Hepatocyte (in vitro differentiated cells): Measurements from ENCODE around the gene GUCA1A. TPM values are rescaled to one million over a fixed set of nuclear protein-coding genes. Genes with fewer than 3 reads are reported as not detected.

ENCODE experiments used
- DNase-seq: peaks from one replicate; pipeline ENCODE4 v3.0.0-alpha.2; 2016; ENCODE audit warnings: low spot score
- H2AFZ ChIP-seq: fragments of 200-600 bp; sonication (generic); 2 replicates; pipeline ENCODE4 v1.6.0; 2016; ENCODE audit warnings: antibody characterized with exemption, mild to moderate bottlenecking
- H3K27ac ChIP-seq: fragments of 200-600 bp; sonication (generic); 2 replicates; pipeline ENCODE4 v1.5.1; 2016; ENCODE audit warnings: mild to moderate bottlenecking
- H3K27me3 ChIP-seq: fragments of 200-600 bp; sonication (generic); 2 replicates; pipeline ENCODE4 v1.6.1; 2016
- H3K36me3 ChIP-seq: fragments of 200-600 bp; sonication (generic); replicated peaks from 2 replicates; pipeline ENCODE4 v1.5.1; 2016; ENCODE audit warnings: low read depth; ENCODE audit not compliant: insufficient read depth
- H3K4me1 ChIP-seq: fragments of 200-600 bp; sonication (generic); 2 replicates; pipeline ENCODE4 v1.5.1; 2016; ENCODE audit warnings: mild to moderate bottlenecking, moderate library complexity; ENCODE audit not compliant: insufficient read depth
- H3K4me2 ChIP-seq: fragments of 200-600 bp; sonication (generic); 2 replicates; pipeline ENCODE4 v1.6.0; 2016
- H3K4me3 ChIP-seq: fragments of 200-600 bp; sonication (generic); 2 replicates; pipeline ENCODE4 v1.5.1; 2016; ENCODE audit warnings: mild to moderate bottlenecking
- H3K79me2 ChIP-seq: fragments of 200-600 bp; sonication (generic); 2 replicates; pipeline ENCODE4 v1.6.0; 2017; ENCODE audit warnings: mild to moderate bottlenecking
- H3K9me2 ChIP-seq: fragments of 200-600 bp; sonication (generic); replicated peaks from 2 replicates; pipeline ENCODE4 v1.6.0; 2017; ENCODE audit warnings: mild to moderate bottlenecking; ENCODE audit not compliant: insufficient read depth
- H3K9me3 ChIP-seq: fragments of 200-600 bp; sonication (generic); 2 replicates; pipeline ENCODE4 v1.5.1; 2016; ENCODE audit warnings: low read depth, mild to moderate bottlenecking
- H4K20me1 ChIP-seq: fragments of 200-600 bp; sonication (generic); 2 replicates; pipeline ENCODE4 v1.6.0; 2016; ENCODE audit warnings: mild to moderate bottlenecking; ENCODE audit not compliant: insufficient read depth, poor library complexity, severe bottlenecking
- EZH2 ChIP-seq: fragments of 200-600 bp; sonication (generic); IDR thresholded peaks from 2 replicates; pipeline ENCODE4 v1.6.1; 2016; ENCODE audit warnings: antibody characterized with exemption, mild to moderate bottlenecking, borderline replicate concordance
- EZH2phosphoT487 ChIP-seq: fragments of 200-600 bp; sonication (generic); IDR thresholded peaks from one replicate; pipeline ENCODE4 v1.6.1; 2018; ENCODE audit warnings: antibody characterized with exemption, mild to moderate bottlenecking, low read depth, moderate library complexity; ENCODE audit not compliant: unreplicated experiment, severe bottlenecking
- WGBS: methylation state at CpG from one replicate; pipeline ENCODE4 v1.1.6; 2016; ENCODE audit warnings: low lambda C conversion rate; ENCODE audit errors: missing lambda C conversion rate; 5-methylcytosine and 5-hydroxymethylcytosine counted together
- polyA plus RNA-seq: library from polyadenylated mRNA; unstranded; fragments of >200 nt; fragmentation: Nextera tagmentation; extraction: Ambion mirVana; gene quantifications from 2 replicates; pipeline ENCODE4 v1.2.1, GENCODE V29; 2016
- total RNA-seq: library from RNA; depleted of rRNA; stranded (reverse); fragments of >200 nt; gene quantifications from 2 replicates; pipeline ENCODE4 v1.2.3, GENCODE V29; 2014
- TF ChIP-seq, protein P1 (sequence below): fragments of 200-600 bp; sonication (generic); IDR thresholded peaks from 2 replicates; pipeline ENCODE4 v1.5.1; 2016; ENCODE audit warnings: antibody characterized with exemption, mild to moderate bottlenecking; ENCODE audit not compliant: poor library complexity

Gene GUCA1A
- total and polyA plus RNA-seq, 2 experiments from 2014 or later, result 0.43 to 0.75 TPM

DNA sequence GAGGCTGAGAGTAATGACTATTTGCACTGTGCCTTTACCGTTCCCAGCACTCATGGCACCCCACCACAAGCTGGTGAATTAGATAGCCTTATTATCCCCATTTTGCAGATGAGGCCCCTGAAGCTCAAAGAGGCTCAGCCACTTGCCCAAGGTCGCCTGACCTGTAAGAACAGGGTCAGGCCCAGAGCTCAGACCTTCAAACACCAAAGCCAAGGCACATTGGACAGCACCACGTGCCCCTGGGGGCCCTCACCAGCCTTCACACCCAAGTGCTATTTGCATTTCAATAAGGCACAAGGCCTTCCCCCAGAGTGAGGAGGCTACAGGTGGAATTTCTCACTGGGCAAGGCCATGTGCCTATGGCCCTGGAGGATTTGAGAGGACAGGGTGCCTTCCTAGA, 16.5 kb upstream of the GUCA1A start:
- no peaks in the 10 kb centered on the region for H3K27me3 ChIP-seq
- H3K4me3 ChIP-seq, result no peak overlapping the region
- 73% methylated on average over 3 of the region's 3 CpGs for WGBS
- no peaks in the 10 kb centered on the region for H3K9me3 ChIP-seq
- no peaks in the 10 kb centered on the region for H4K20me1 ChIP-seq
- no peak overlapping the region for H3K4me2 ChIP-seq
- DNase-seq, result no peak
- H2AFZ ChIP-seq, result no peak overlapping the region
- H3K36me3 ChIP-seq, result no peaks in the 10 kb centered on the region
- H3K9me2 ChIP-seq, result no peaks in the 10 kb centered on the region
- peaks cover 5% of the 10 kb centered on the region for H3K4me1 ChIP-seq
- H3K79me2 ChIP-seq, result no peaks in the 10 kb centered on the region
- TF ChIP-seq EZH2 (no peak), EZH2phosphoT487 (no peak)
- TF ChIP-seq, protein P1, sequence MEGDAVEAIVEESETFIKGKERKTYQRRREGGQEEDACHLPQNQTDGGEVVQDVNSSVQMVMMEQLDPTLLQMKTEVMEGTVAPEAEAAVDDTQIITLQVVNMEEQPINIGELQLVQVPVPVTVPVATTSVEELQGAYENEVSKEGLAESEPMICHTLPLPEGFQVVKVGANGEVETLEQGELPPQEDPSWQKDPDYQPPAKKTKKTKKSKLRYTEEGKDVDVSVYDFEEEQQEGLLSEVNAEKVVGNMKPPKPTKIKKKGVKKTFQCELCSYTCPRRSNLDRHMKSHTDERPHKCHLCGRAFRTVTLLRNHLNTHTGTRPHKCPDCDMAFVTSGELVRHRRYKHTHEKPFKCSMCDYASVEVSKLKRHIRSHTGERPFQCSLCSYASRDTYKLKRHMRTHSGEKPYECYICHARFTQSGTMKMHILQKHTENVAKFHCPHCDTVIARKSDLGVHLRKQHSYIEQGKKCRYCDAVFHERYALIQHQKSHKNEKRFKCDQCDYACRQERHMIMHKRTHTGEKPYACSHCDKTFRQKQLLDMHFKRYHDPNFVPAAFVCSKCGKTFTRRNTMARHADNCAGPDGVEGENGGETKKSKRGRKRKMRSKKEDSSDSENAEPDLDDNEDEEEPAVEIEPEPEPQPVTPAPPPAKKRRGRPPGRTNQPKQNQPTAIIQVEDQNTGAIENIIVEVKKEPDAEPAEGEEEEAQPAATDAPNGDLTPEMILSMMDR, result no peak
- no peak overlapping the region for H3K27ac ChIP-seq

DNA sequence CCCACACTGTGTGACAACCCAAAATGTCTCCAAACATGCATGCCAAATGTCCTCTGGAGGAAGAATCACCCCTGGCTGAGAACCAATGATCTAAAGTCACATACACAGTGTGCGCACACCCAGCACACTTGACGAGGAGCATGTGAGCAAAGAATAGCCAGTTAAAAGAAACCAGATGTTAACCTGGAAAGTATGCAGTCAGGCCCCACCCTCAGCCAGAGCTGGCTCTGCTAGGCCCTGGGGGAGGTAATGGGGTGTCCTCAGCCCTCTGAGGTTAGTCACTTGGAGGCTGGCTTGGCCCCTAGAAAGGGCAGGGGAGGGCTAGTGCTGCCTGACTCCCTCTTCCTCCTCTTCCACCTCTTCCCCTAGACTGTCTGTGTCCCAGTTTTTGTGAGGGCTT, 15.2 kb upstream of the GUCA1A start:
- no peak overlapping the region for H3K4me3 ChIP-seq
- no peak overlapping the region for H3K4me2 ChIP-seq
- H3K27ac ChIP-seq, result peak overlapping the region; percentile 19
- H4K20me1 ChIP-seq, result no peaks in the 10 kb centered on the region
- H2AFZ ChIP-seq, result no peak overlapping the region
- H3K27me3 ChIP-seq, result no peaks in the 10 kb centered on the region
- WGBS, result 38% methylated on average over 2 of the region's 2 CpGs
- H3K4me1 ChIP-seq, result peaks cover 5% of the 10 kb centered on the region
- H3K9me2 ChIP-seq, result no peaks in the 10 kb centered on the region
- no peaks in the 10 kb centered on the region for H3K9me3 ChIP-seq
- no peaks in the 10 kb centered on the region for H3K36me3 ChIP-seq
- TF ChIP-seq EZH2 (no peak), EZH2phosphoT487 (no peak)
- TF ChIP-seq, protein P1, result no peak
- H3K79me2 ChIP-seq, result no peaks in the 10 kb centered on the region
- peak; percentile 48 for DNase-seq

- no peak overlapping the region for H3K4me2 ChIP-seq
- 77% methylated on average over 2 of the region's 2 CpGs for WGBS
- no peaks in the 10 kb centered on the region for H3K27me3 ChIP-seq
- H2AFZ ChIP-seq, result no peak overlapping the region
- H3K27ac ChIP-seq, result no peak overlapping the region
- H3K4me1 ChIP-seq, result peaks cover 5% of the 10 kb centered on the region
- H4K20me1 ChIP-seq, result no peaks in the 10 kb centered on the region
- TF ChIP-seq, protein P1, result no peak
- no peak for TF ChIP-seq EZH2phosphoT487
- TF ChIP-seq EZH2, result no peak
- DNase-seq, result no peak
- no peaks in the 10 kb centered on the region for H3K79me2 ChIP-seq
- no peaks in the 10 kb centered on the region for H3K9me2 ChIP-seq
- H3K36me3 ChIP-seq, result no peaks in the 10 kb centered on the region
- no peaks in the 10 kb centered on the region for H3K9me3 ChIP-seq
- H3K4me3 ChIP-seq, result no peak overlapping the region
These were observed 14.5 kb upstream of the GUCA1A start for GRCh38 chr6:42158631-42159030.
